ENCODE results near the gene SORCS2.

SORCS2 gene

DNA sequence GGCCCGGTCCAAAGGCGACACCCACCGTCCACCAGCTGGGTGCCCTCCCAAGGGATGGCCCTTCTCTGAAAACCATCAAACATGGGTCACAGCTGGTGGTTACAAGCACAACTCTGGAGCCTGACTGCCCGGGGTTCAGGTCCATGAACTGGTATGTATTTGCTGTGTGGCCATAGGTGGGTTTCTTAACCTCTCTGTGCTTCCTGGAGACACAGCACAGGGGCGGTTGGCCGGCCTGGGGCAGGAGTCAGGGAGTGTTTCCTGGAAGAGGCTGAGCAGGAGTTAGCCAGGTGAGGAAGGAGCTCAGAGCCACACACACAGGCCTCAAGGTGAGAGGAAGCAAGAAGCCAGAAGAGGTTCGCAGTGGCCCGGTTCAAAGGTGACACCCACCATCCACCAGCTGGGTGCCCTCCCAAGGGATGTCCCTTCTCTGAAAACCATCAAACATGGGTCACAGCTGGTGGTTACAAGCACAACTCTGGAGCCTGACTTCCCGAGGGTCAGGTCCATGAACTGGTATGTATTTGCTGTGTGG is 486.0 kb downstream of the SORCS2 start:
- no peak for DNase-seq

DNA sequence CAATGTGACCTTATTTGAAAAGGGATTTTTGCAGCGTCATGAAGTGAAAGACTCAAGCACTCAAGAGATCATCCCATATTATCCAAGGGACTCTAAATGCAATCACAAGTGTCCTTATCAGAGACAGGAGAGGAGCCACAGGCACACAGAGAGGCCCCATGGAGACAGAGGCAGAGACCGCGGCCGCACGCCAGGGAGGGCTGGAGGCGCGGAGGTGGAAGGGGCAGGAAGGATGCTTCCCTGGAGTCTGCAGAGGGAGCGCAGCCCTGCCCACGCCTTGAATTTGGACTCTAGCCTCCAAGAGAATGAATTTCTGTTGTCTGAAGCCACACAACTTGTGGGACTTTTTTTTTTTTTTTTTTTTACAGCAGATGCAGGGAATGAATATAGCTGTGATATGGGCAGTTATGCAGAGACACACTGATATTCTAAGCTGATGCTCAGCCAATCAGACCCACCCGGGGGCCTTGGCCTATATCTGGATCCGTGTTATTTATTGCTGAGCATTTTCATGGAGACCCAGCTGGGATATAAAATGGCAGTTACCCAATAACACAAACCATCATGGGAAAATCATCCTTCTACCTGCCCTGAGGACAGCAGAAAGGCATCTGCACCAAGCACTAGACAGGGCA is 487.2 kb downstream of the SORCS2 start:
- no peak for DNase-seq

GRCh38 chr4:7680106-7680505 is 487.8 kb downstream of the SORCS2 start:
- DNase-seq = no peak

GRCh38 chr4:7680731-7681130 is 488.4 kb downstream of the SORCS2 start:
- DNase-seq = no peak

- DNase-seq = no peak
These were observed 490.9 kb downstream of the SORCS2 start for GRCh38 chr4:7683126-7683703.

DNA sequence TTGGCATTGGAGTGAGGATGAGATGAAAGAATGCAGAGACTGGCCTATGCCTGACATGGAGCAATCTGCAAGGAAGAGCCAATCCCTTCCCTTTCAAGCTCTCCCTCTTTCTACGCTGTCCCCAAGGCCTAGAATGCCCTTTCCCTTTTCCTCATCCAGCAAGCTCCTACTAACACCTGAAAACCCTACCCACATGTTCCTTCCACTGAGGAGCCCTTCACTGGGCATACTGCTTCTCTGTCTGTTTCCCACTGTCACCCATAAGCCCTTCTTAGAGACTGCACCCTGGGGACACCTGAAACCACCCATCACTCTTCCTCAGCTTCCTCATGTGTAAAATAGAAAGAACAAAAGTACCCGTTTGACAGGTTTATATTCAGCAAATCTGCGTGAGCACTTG is 492.0 kb downstream of the SORCS2 start:
- DNase-seq = no peak

GRCh38 chr4:7686070-7686870 is 493.9 kb downstream of the SORCS2 start:
- DNase-seq = no peak

DNA sequence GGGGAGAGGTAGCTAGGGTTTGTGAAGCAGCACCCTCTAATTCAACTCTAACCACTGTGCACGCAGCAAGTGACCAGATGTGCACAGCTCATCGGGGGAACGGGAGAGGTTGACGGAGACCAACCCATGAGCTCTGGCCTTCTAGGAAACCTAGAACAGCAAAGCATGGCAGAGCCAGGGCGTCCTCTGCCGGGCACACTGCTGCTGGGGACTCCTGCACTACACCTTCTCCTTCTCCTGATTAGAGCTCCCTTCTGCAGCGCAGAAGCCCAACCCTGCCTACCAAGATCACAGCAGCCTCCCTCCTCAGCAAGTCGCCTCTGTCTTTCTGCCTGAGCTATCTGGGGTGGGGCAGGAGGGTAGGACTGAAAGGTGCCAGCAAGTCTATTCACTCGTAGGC is 494.7 kb downstream of the SORCS2 start:
- no peak for DNase-seq

DNA sequence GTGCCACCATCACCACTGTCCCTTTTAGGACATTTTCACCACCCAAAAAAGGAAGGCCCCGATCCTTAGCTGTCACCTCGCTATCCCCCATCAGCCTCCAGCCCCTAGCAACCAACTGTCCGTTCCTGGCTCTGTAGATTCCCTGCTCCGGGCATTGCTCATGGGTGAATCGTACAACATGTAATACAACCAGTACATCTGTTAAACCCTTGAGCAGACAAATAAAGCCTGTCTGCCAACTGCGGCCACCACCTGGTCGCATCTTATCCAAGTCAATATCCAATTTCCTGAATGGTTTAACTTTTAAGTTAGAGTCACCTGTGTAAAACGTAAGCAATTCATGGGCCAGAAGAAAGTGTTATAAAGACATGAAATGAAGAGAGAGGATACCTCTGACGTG is 495.5 kb downstream of the SORCS2 start:
- DNase-seq = no peak

DNA sequence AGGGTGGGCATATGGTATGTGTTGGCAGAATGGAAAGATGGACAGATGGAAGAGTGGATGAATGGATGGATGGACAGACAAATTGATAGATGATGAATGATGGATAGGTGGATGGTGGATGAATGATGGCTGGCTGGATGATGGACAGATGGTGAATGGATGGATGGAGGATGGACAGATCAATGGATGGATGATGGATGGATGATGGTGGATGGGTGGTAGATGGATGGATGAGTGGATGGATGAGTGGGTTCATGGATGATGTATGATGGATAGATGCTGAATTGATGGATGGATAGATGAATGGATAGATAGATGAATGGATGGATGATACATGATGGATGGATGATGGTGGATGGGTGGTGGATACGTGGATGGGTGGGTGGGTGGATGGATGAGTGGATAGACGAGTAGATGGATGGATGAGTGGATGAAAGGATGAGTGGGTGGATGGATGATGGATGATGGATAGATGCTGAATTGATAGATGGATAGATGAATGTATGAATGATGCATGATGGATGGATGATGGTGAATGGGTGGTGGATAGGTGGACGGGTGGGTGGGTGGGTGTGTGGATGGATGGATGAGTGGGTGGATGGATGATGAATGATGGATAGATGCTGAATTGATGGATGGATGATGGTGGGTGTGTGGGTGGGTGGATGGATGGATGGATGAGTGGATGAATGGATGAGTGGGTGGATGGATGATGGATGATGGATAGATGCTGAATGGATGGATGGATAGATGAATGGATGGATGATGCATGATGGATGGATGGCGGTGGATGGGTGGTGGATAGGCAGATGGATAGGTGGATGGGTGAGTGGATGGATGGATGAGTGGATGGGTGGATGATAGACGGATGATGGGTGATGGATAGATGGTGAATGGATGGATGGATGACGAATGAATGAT is 497.7 kb downstream of the SORCS2 start:
- no peak for DNase-seq

DNA sequence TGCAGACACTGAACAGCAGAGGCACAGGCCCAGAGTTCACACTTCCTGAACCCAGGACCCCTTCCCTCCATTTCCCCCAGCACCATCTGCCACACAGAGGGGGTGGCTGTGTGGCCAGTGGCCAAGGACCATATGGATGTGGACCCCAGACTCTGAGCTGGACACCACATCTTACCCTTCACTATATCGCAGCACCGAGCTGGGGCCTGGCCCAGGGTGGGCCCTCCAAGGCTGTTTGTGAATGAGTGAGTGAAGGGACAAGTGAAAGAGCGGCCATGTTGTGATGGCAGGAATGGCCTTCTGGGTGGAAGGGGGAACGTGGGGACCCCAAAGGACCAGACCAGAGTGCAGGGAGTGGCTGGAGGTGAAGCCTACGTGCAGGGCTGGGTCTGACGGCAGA is 498.7 kb downstream of the SORCS2 start:
- DNase-seq = no peak

GRCh38 chr4:7691982-7692381 is 499.6 kb downstream of the SORCS2 start:
- no peak for DNase-seq

DNA sequence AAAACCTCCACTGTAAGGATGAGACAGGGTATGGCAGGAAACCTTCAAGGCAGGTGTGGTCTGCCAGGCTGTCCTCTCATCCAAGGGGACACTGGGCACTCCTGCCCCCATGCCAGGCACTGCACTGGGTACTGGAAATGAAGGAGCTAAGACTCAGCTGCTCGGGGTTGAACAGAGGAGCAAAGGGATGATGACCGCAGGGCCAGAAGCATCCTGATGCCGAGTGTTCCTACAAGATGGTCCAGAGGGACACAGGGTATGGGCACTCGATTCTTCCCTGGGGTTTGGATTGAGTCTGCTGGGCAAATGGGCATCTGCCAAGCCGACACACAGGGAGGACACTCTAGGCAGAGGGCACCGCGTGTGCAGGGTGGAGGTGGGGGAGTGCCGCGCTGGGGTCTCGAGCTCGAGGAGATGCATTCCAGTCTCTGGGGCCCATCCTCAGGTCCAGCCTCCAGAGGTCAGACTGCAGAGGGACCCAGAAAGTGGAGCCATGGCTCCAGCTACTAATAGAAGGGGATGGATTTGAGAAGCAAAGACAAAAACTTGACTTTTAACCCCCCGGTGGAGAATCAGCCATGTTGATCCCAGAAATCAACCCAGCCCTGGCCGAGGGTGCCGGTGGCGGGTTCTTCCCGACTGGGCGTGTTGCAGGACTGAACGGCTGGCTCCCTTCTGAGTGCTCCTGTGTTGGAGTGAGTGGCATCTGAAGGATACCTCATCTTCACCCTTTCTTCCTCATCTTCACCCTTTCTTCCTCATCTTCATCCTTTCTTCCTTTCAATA is 500.3 kb downstream of the SORCS2 start:
- DNase-seq = no peak

DNA sequence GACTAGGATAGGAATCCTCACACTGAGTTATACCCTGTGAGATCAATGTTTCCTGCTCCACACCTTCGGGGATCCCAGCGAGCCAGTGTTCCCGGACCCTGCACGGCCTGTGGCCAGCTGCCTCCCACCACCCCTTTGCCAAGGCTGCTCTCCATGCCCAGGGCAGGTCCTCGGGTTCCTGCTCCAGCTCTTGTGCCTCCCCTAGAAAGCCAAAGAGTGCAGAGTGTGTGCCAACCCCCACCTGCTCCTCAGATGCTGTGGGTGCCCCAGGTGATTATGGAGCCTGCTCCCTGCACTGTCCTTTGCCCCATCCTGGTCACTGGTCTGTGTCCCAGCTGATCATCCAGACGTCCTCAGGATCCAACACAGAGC is 500.9 kb downstream of the SORCS2 start:
- no peak for DNase-seq

DNA sequence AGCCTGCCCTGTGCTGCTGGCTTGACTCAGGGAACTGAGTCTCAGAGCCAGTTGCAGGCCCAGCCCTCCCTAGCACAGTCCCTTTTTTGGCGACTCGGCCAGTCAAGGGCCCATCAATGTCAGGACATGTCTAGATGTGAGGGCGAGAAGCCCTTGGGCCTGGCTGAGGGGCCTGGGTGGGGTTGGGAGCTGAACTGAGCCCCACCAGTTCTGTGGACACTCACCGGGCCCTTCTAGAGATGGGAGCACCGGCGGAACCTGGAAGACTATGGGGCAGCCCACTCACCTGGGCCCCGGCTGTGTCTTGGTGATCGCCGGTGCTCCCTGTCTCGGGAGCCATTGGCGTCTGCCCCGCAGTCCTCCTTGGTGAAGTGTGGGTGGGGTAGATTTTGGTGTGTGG is 501.4 kb downstream of the SORCS2 start:
- DNase-seq = no peak

DNA sequence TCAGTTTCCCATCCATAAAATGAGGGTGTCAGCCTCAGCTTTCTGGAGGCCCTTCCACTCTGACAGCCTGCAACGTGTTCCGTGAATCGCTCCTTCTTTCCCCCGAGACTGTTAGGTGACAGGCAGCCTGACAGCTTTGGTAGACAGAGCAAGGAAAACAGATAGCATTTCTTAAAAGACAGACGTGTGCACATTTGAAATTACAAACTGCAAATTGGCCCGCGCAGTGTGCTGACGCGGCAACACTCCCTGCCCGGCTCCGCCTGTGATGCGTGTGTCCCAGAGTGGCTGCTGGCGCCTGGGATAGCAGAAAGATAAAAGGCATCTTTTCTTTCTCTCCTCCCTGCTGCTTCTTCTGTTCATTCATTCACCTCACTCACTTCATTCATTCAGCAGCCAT is 502.0 kb downstream of the SORCS2 start:
- DNase-seq = no peak

GRCh38 chr4:7697343-7697742 is 505.0 kb downstream of the SORCS2 start:
- no peak for DNase-seq

- no peak for DNase-seq
These were observed 505.5 kb downstream of the SORCS2 start for GRCh38 chr4:7697821-7698220.

- no peak for DNase-seq
These were observed 506.2 kb downstream of the SORCS2 start for GRCh38 chr4:7698584-7698983.

- DNase-seq = no peak
These were observed 506.7 kb downstream of the SORCS2 start for GRCh38 chr4:7699031-7699430.

- DNase-seq = no peak
These were observed 507.5 kb downstream of the SORCS2 start for GRCh38 chr4:7699825-7700224.

- DNase-seq = no peak
These were observed 508.3 kb downstream of the SORCS2 start for GRCh38 chr4:7700665-7701064.
